Skeletal muscle tissue (tissue), 4 donors: ENCODE data around the gene PTPRR. TPM values are rescaled to one million over a fixed set of nuclear protein-coding genes. Genes with fewer than 3 reads are reported as not detected.

Experiments
- H3K27ac ChIP-seq: one replicate; pipeline ENCODE4 v1.7.0; 2013; ENCODE audit warnings: mild to moderate bottlenecking, low read depth, low read length, inconsistent platforms
- H3K27me3 ChIP-seq, 3 donors: one replicate each; pipeline ENCODE4 v1.7.0; 2013; ENCODE audit warnings: low read length in 3 of 3; ENCODE audit not compliant: control insufficient read depth in 3 of 3, insufficient read depth in 3 of 3
- H3K36me3 ChIP-seq, 3 donors: one replicate each; pipeline ENCODE4 v1.7.0; 2013; ENCODE audit warnings: low read length in 3 of 3; ENCODE audit not compliant: control insufficient read depth in 3 of 3, insufficient read depth in 3 of 3
- H3K4me1 ChIP-seq, 3 donors: one replicate each; pipeline ENCODE4 v1.7.0; 2013; ENCODE audit warnings: low read length in 3 of 3, mild to moderate bottlenecking in 3 of 3; ENCODE audit not compliant: control insufficient read depth in 3 of 3, insufficient read depth in 3 of 3
- H3K4me3 ChIP-seq, 3 donors: one replicate each; pipeline ENCODE4 v1.7.0; 2013; ENCODE audit warnings: low read length in 3 of 3
- H3K9ac ChIP-seq, 3 donors: one replicate each; pipeline ENCODE4 v1.7.0; 2013; ENCODE audit warnings: low read length in 3 of 3, mild to moderate bottlenecking in 3 of 3, moderate library complexity in 2 of 3, low read depth in 1 of 3
- H3K9me3 ChIP-seq, 3 donors: one replicate each; pipeline ENCODE4 v1.7.0; 2013; ENCODE audit warnings: low read length in 3 of 3; ENCODE audit not compliant: control insufficient read depth in 3 of 3
- total RNA-seq: library from RNA; depleted of rRNA; stranded (reverse); fragments of >200 nt; gene quantifications from one replicate; pipeline ENCODE4 v1.2.3, GENCODE V29; 2014
- donor health status: Osteomylitis.

PTPRR gene
- total RNA-seq, 1 donor from 2014 or later, result 1.0 TPM

- no peak overlapping the region for H3K27ac ChIP-seq
- H3K9ac ChIP-seq, result no peak overlapping the region
- no peaks in the 10 kb centered on the region for H3K4me1 ChIP-seq
- H3K27me3 ChIP-seq, result no peaks in the 10 kb centered on the region
- H3K36me3 ChIP-seq, result no peaks in the 10 kb centered on the region
- no peaks in the 10 kb centered on the region for H3K9me3 ChIP-seq
- H3K4me3 ChIP-seq, result no peak overlapping the region
Observed at GRCh38 chr12:70948976-70949336, 28.4 kb upstream of the PTPRR start.

GRCh38 chr12:70948236-70948975 is 27.9 kb upstream of the PTPRR start:
- no peak overlapping the region for H3K9ac ChIP-seq
- H3K4me3 ChIP-seq, result no peak overlapping the region
- no peak overlapping the region for H3K27ac ChIP-seq
- no peaks in the 10 kb centered on the region for H3K4me1 ChIP-seq
- H3K36me3 ChIP-seq, result no peaks in the 10 kb centered on the region
- no peaks in the 10 kb centered on the region for H3K9me3 ChIP-seq
- no peaks in the 10 kb centered on the region for H3K27me3 ChIP-seq

GRCh38 chr12:70936203-70936813 is 15.8 kb upstream of the PTPRR start:
- Histone ChIP-seq H3K36me3 (no peaks in the 10 kb centered on the region), H3K4me1 (no peaks in the 10 kb centered on the region)

GRCh38 chr12:70933133-70933532 is 12.6 kb upstream of the PTPRR start:
- Histone ChIP-seq H3K9ac (no peak overlapping the region), H3K9me3 (no peaks in the 10 kb centered on the region), H3K4me3 (no peak overlapping the region), H3K4me1 (no peaks in the 10 kb centered on the region), H3K27ac (no peak overlapping the region), H3K27me3 (no peaks in the 10 kb centered on the region), H3K36me3 (no peaks in the 10 kb centered on the region)

More at GRCh38 chr12:70936203-70936813, 15.8 kb upstream of the PTPRR start:
- Histone ChIP-seq H3K9ac (no peak overlapping the region), H3K4me3 (no peak overlapping the region), H3K9me3 (no peaks in the 10 kb centered on the region), H3K27me3 (peaks cover 0 to 9% (median 0%) of the 10 kb centered on the region in 3 donors), H3K27ac (no peak overlapping the region)

- no peaks in the 10 kb centered on the region for H3K9me3 ChIP-seq
- H3K36me3 ChIP-seq, result no peaks in the 10 kb centered on the region
- H3K9ac ChIP-seq, result no peak overlapping the region
- no peaks in the 10 kb centered on the region for H3K4me1 ChIP-seq
- H3K27ac ChIP-seq, result no peak overlapping the region
- H3K4me3 ChIP-seq, result no peak overlapping the region
- no peaks in the 10 kb centered on the region for H3K27me3 ChIP-seq
Observed at GRCh38 chr12:70929029-70929428, 8.5 kb upstream of the PTPRR start.

- Histone ChIP-seq H3K27me3 (no peaks in the 10 kb centered on the region), H3K9me3 (no peaks in the 10 kb centered on the region), H3K36me3 (no peaks in the 10 kb centered on the region), H3K4me3 (no peak overlapping the region), H3K9ac (no peak overlapping the region), H3K27ac (no peak overlapping the region), H3K4me1 (no peaks in the 10 kb centered on the region)
Observed at GRCh38 chr12:70928071-70928470, 7.5 kb upstream of the PTPRR start.

GRCh38 chr12:70927356-70927755 is 6.8 kb upstream of the PTPRR start:
- Histone ChIP-seq H3K4me1 (no peaks in the 10 kb centered on the region), H3K27me3 (no peaks in the 10 kb centered on the region), H3K27ac (no peak overlapping the region), H3K9me3 (no peaks in the 10 kb centered on the region), H3K36me3 (no peaks in the 10 kb centered on the region), H3K9ac (no peak overlapping the region), H3K4me3 (no peak overlapping the region)

- Histone ChIP-seq H3K9me3 (no peaks in the 10 kb centered on the region), H3K9ac (no peak overlapping the region), H3K27ac (no peak overlapping the region), H3K27me3 (peaks cover 3 to 6% (median 5%) of the 10 kb centered on the region in 3 donors), H3K4me3 (no peak overlapping the region), H3K4me1 (peaks cover 0 to under 1% (median 0%) of the 10 kb centered on the region in 3 donors), H3K36me3 (no peaks in the 10 kb centered on the region)
Observed at GRCh38 chr12:70925539-70925938, 5.0 kb upstream of the PTPRR start.

- H3K9ac ChIP-seq, result no peak overlapping the region
- H3K9me3 ChIP-seq, result no peaks in the 10 kb centered on the region
- peaks cover 0 to 6% (median 4%) of the 10 kb centered on the region in 3 donors for H3K4me1 ChIP-seq
- H3K27me3 ChIP-seq, result peaks cover 13 to 17% (median 16%) of the 10 kb centered on the region in 3 donors
- H3K36me3 ChIP-seq, result no peaks in the 10 kb centered on the region
- H3K4me3 ChIP-seq, result no peak overlapping the region
- no peak overlapping the region for H3K27ac ChIP-seq
Observed at GRCh38 chr12:70920891-70921290, 353 bp upstream of the PTPRR start.

- Histone ChIP-seq H3K4me3 (no peak overlapping the region), H3K27ac (no peak overlapping the region), H3K4me1 (peaks cover 0 to 6% (median 4%) of the 10 kb centered on the region in 3 donors), H3K9me3 (no peaks in the 10 kb centered on the region), H3K36me3 (no peaks in the 10 kb centered on the region), H3K9ac (no peak overlapping the region), H3K27me3 (peaks cover 13 to 19% (median 17%) of the 10 kb centered on the region in 3 donors)
Observed at GRCh38 chr12:70919597-70920035, 922 bp downstream of the PTPRR start.
